Activated CD4-positive, alpha-beta T cell treated with anti-CD3 and anti-CD28 coated beads, Interleukin-2, amount 10 ng/mL, durations not matched to agents 7 days and 5 days (primary cell): ENCODE measurements around the gene USP17L20. TPM values are rescaled to one million over a fixed set of nuclear protein-coding genes. Genes with fewer than 3 reads are reported as not detected.
"Not testable (repeated sequence)": the region's sequence is repeated elsewhere in the genome, so short reads cannot be mapped to it uniquely, and the experiment has no call there.

Experiments
- CTCF ChIA-PET: fragments of 350-600 bp; sonication (Branson Sonifier 250); formaldehyde crosslinking; loops from one replicate; lab custom pipeline; 2021; ENCODE audit warnings: antibody characterized with exemption; lab: Charles Lee
- POLR2A ChIA-PET: fragments of 350-600 bp; sonication (Branson Sonifier 250); formaldehyde crosslinking; loops from one replicate; lab custom pipeline; 2021; ENCODE audit warnings: antibody characterized with exemption; lab: Charles Lee
- DNase-seq: peaks from one replicate; pipeline ENCODE4 v3.0.0-alpha.2; 2020
- H3K27ac Mint-ChIP-seq: one replicate; pipeline ENCODE4 v1.8.0; 2021; ENCODE audit warnings: mild to moderate bottlenecking, moderate library complexity, mixed read lengths
- H3K27me3 Mint-ChIP-seq: one replicate; pipeline ENCODE4 v1.8.0; 2021; ENCODE audit warnings: mixed read lengths
- H3K36me3 Mint-ChIP-seq: one replicate; pipeline ENCODE4 v1.8.0; 2021; ENCODE audit warnings: low read depth, mixed read lengths
- H3K4me1 Mint-ChIP-seq: one replicate; pipeline ENCODE4 v1.8.0; 2021; ENCODE audit warnings: mixed read lengths
- H3K4me3 Mint-ChIP-seq: one replicate; pipeline ENCODE4 v1.8.0; 2021; ENCODE audit warnings: mild to moderate bottlenecking, moderate library complexity, mixed read lengths
- H3K9me3 Mint-ChIP-seq: one replicate; pipeline ENCODE4 v1.8.0; 2021; ENCODE audit warnings: mixed read lengths
- total RNA-seq, 2 experiments: library from RNA; stranded (reverse); gene quantifications; one replicate each; pipeline ENCODE4 v1.2.3, GENCODE V29; 2021

The USP17L20 gene
- not detected for total RNA-seq

- H3K36me3 Mint-ChIP-seq, H3K4me3 Mint-ChIP-seq, H3K27me3 Mint-ChIP-seq, H3K9me3 Mint-ChIP-seq, DNase-seq, POLR2A ChIA-PET, CTCF ChIA-PET, H3K4me1 Mint-ChIP-seq, H3K27ac Mint-ChIP-seq: not testable (repeated sequence)
Observed at GRCh38 chr4:9257824-9258223, at the start of gene USP17L20. Gene USP17L20 (plus strand): TSS chr4:9258124. CDS start chr4:9258124, 0 bp downstream.

- DNase-seq, POLR2A ChIA-PET, H3K27ac Mint-ChIP-seq, H3K4me1 Mint-ChIP-seq, H3K4me3 Mint-ChIP-seq, CTCF ChIA-PET, H3K9me3 Mint-ChIP-seq, H3K27me3 Mint-ChIP-seq, H3K36me3 Mint-ChIP-seq: not testable (repeated sequence)
Observed at GRCh38 chr4:9210357-9210756, 47.6 kb upstream of the USP17L20 start, which contains the start of gene USP17L10. Gene USP17L10 (plus strand): TSS chr4:9210657. CDS start chr4:9210657, 0 bp downstream.

- H3K36me3 Mint-ChIP-seq, H3K27me3 Mint-ChIP-seq, POLR2A ChIA-PET, H3K27ac Mint-ChIP-seq, H3K9me3 Mint-ChIP-seq, H3K4me1 Mint-ChIP-seq, H3K4me3 Mint-ChIP-seq, CTCF ChIA-PET: not testable (repeated sequence)
- DNase-seq, result peak; percentile 5
Observed at GRCh38 chr4:9214701-9215100, 43.2 kb upstream of the USP17L20 start.

- CTCF ChIA-PET, H3K27ac Mint-ChIP-seq, DNase-seq: not testable (repeated sequence)
Observed at GRCh38 chr4:9215105-9215504, 42.8 kb upstream of the USP17L20 start, which contains the start of gene USP17L11. Gene USP17L11 (plus strand): TSS chr4:9215405. CDS start chr4:9215405, 0 bp downstream.

GRCh38 chr4:9219852-9220251, 38.1 kb upstream of the USP17L20 start, which contains the start of gene USP17L12:
Gene USP17L12 (plus strand): TSS chr4:9220152. CDS start chr4:9220152, 0 bp downstream.
- H3K27me3 Mint-ChIP-seq, DNase-seq, H3K9me3 Mint-ChIP-seq, H3K4me3 Mint-ChIP-seq, CTCF ChIA-PET, H3K4me1 Mint-ChIP-seq, H3K27ac Mint-ChIP-seq, H3K36me3 Mint-ChIP-seq, POLR2A ChIA-PET: not testable (repeated sequence)

More at GRCh38 chr4:9215105-9215504, 42.8 kb upstream of the USP17L20 start, which contains the start of gene USP17L11:
- POLR2A ChIA-PET, H3K36me3 Mint-ChIP-seq, H3K4me3 Mint-ChIP-seq, H3K27me3 Mint-ChIP-seq, H3K4me1 Mint-ChIP-seq, H3K9me3 Mint-ChIP-seq: not testable (repeated sequence)

- H3K36me3 Mint-ChIP-seq, H3K4me3 Mint-ChIP-seq, DNase-seq, CTCF ChIA-PET, H3K27me3 Mint-ChIP-seq, H3K27ac Mint-ChIP-seq, POLR2A ChIA-PET, H3K4me1 Mint-ChIP-seq, H3K9me3 Mint-ChIP-seq: not testable (repeated sequence)
Observed at GRCh38 chr4:9224596-9224995, 33.3 kb upstream of the USP17L20 start, which contains the start of gene USP17L13. Gene USP17L13 (plus strand): TSS chr4:9224896. CDS start chr4:9224896, 0 bp downstream.

- H3K4me3 Mint-ChIP-seq, H3K9me3 Mint-ChIP-seq, H3K27me3 Mint-ChIP-seq, H3K4me1 Mint-ChIP-seq, CTCF ChIA-PET, POLR2A ChIA-PET, H3K27ac Mint-ChIP-seq, H3K36me3 Mint-ChIP-seq: not testable (repeated sequence)
- DNase-seq, result peak; percentile 4
Observed at GRCh38 chr4:9230249-9230648, 27.7 kb upstream of the USP17L20 start.

GRCh38 chr4:9234085-9234484, 23.8 kb upstream of the USP17L20 start, which contains the start of gene USP17L15:
Gene USP17L15 (plus strand): TSS chr4:9234385. CDS start chr4:9234385, 0 bp downstream.
- CTCF ChIA-PET, H3K4me3 Mint-ChIP-seq, H3K27ac Mint-ChIP-seq, DNase-seq, H3K4me1 Mint-ChIP-seq, H3K9me3 Mint-ChIP-seq, H3K27me3 Mint-ChIP-seq, POLR2A ChIA-PET, H3K36me3 Mint-ChIP-seq: not testable (repeated sequence)

- POLR2A ChIA-PET, H3K36me3 Mint-ChIP-seq, H3K27me3 Mint-ChIP-seq, H3K9me3 Mint-ChIP-seq, H3K4me1 Mint-ChIP-seq, H3K4me3 Mint-ChIP-seq, H3K27ac Mint-ChIP-seq, CTCF ChIA-PET: not testable (repeated sequence)
- peak; percentile 3 for DNase-seq
Observed at GRCh38 chr4:9238461-9238860, 19.5 kb upstream of the USP17L20 start.

GRCh38 chr4:9243579-9243978, 14.3 kb upstream of the USP17L20 start, which contains the start of gene USP17L17:
Gene USP17L17 (plus strand): TSS chr4:9243879. CDS start chr4:9243879, 0 bp downstream.
- CTCF ChIA-PET, H3K27ac Mint-ChIP-seq, DNase-seq, POLR2A ChIA-PET, H3K27me3 Mint-ChIP-seq, H3K4me1 Mint-ChIP-seq, H3K36me3 Mint-ChIP-seq, H3K9me3 Mint-ChIP-seq, H3K4me3 Mint-ChIP-seq: not testable (repeated sequence)

- H3K9me3 Mint-ChIP-seq, CTCF ChIA-PET, H3K27me3 Mint-ChIP-seq, POLR2A ChIA-PET, H3K36me3 Mint-ChIP-seq, H3K27ac Mint-ChIP-seq, H3K4me1 Mint-ChIP-seq, H3K4me3 Mint-ChIP-seq: not testable (repeated sequence)
- DNase-seq, result peak; percentile 5
Observed at GRCh38 chr4:9247953-9248680, 9.8 kb upstream of the USP17L20 start, which contains the start of gene USP17L18. Gene USP17L18 (plus strand): TSS chr4:9248630. CDS start chr4:9248630, 0 bp downstream.

GRCh38 chr4:9253078-9253477, 4.8 kb upstream of the USP17L20 start, which contains the start of gene USP17L19:
Gene USP17L19 (plus strand): TSS chr4:9253378. CDS start chr4:9253378, 0 bp downstream.
- DNase-seq, H3K36me3 Mint-ChIP-seq, H3K4me3 Mint-ChIP-seq, H3K27me3 Mint-ChIP-seq, H3K9me3 Mint-ChIP-seq, CTCF ChIA-PET, H3K27ac Mint-ChIP-seq, H3K4me1 Mint-ChIP-seq, POLR2A ChIA-PET: not testable (repeated sequence)

GRCh38 chr4:9262572-9262971, 4.6 kb downstream of the USP17L20 start, which contains the start of gene USP17L21:
Gene USP17L21 (plus strand): TSS chr4:9262872. CDS start chr4:9262872, 0 bp downstream.
- CTCF ChIA-PET, DNase-seq, POLR2A ChIA-PET, H3K9me3 Mint-ChIP-seq, H3K27me3 Mint-ChIP-seq, H3K4me1 Mint-ChIP-seq, H3K36me3 Mint-ChIP-seq, H3K4me3 Mint-ChIP-seq, H3K27ac Mint-ChIP-seq: not testable (repeated sequence)
